Measurements from ENCODE around the gene SLC35E4.

GRCh38 chr22:30604723-30605122, 30.9 kb upstream of the SLC35E4 start:
- TF ChIP-seq POLR2A (IDR thresholded peaks at IDR 0.05) (no peak), CTCF (IDR thresholded peaks at IDR 0.05) (no peak)
